Measurements from ENCODE around the gene GET4.
"Not testable (repeated sequence)": the region's sequence is repeated elsewhere in the genome, so short reads cannot be mapped to it uniquely, and the experiment has no call there.

GET4 gene

GRCh38 chr7:931871-932650 lies 55.7 kb downstream of the GET4 start:
- DNase-seq, result no peak

DNA sequence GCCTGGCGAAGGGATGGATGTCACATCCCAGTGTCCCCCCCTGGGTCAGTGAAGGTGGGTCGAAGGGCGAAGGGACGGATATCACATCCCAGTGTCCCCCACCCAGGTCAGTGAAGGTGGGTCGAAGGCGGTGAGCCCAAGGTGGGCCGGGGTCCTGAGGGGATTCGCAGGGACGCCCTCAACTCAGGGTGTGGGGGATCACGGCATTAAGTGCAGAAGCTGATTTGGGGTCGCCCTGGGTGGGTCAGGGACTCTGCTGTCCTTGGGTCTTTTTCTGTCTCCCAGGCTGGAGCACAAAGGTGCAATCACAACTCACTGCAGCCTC lies 56.3 kb downstream of the GET4 start:
- DNase-seq, result no peak

DNA sequence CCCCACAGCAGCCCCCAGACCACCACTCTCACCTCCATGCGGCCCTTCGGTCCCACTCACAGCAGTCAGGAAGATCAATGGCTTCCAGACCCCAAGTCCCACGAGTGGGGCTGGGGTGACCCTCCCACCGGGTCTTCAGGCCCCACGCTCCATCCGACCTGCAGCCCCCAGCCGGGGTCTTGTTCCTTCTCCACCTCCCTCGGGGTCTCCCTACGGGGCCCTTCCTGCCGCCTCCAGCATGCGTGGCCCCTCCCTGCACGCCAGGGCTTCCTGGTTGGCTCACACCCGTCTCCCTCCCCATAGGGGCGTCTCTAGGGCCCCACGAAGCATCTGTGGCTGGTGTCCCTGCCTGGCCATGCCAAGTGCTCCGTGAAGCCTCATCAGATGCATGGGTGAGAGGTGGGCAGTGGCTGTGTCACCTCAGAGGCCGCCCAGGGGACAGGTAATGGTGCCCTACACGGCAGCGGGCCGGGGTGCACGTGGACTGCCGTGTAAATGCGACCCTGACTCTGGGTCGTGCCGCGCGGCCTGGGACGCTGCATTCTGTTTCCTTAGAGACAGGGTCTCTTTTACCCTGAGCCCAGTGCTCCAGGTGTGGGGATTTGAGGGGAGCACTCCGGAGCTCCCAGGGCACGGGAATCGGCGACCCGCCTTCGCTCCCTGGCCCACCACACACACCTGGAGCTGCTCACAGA lies 58.3 kb downstream of the GET4 start:
- DNase-seq, result no peak

- no peak for DNase-seq
Observed at GRCh38 chr7:935164-935873, 59.0 kb downstream of the GET4 start.

- DNase-seq, result no peak
Observed at GRCh38 chr7:935874-936385, 59.6 kb downstream of the GET4 start.

- no peak for DNase-seq
Observed at GRCh38 chr7:936386-937054, 60.2 kb downstream of the GET4 start.

GRCh38 chr7:937856-938484 lies 61.6 kb downstream of the GET4 start:
- no peak for DNase-seq

DNA sequence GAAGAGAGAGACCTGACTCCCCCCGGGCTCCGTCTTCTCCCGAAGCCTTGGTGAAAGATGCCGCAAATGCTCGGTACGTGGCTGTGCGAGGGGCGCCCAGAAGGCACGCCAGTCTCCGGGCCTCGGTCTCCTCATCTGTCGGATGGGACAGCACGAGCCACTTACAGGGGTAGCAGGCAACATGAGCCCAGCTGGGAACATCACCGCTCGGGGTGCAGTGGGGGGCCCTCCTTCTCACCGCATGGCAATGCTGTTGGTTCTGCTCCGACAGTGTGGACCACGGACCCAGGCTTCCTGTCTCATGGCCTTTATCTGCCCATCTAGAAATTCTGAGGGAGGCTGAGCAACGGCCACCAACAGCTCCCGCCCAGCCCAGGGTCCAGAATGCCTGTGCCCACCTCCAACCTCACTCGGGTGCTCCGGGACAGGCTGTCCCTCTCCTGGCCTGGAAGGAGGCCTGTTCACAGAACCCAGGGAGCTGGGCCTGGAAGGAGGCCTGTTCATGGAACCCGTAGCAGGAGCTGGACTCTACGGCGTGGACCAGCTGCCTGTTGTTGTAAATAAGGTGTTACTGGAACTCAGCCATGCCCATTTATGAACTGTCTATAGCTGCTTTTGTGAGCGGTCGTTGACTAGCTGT lies 62.3 kb downstream of the GET4 start:
- DNase-seq, result no peak

- no peak for DNase-seq
Observed at GRCh38 chr7:939843-940242, 63.5 kb downstream of the GET4 start.

DNA sequence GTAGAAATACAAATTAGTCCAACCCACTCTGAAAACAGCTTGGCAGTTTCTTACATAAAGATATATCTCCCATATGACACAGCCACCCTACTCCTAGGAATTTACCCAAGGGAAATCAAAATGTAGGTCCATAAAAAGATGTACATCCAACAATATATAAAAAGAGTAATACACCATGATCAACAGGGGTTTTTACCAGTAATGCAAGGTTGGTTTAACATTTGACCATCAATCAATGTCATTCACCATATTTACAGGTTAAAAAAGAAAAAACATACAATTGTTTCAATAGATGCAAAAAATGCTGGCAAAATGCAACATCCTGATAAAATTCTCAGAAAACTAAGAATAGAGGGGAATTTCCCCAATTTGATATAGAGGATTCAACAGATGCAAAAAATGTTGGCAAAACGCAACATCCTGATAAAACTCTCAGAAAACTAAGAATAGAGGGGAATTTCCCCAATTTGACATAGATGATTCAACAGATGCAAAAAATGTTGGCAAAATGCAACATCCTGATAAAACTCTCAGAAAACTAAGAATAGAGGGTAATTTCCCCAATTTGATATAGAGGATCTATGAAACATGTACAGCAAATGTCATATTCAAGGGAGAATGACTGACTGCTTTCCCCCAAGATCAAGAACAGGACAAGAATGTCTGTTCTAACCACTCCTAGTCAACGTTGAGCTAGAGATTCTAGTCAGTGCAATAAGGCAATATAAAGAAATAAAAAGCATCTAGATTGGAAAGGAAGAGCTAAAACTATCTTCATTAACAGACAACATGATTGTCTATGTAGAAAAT lies 64.5 kb downstream of the GET4 start:
- DNase-seq, result no peak

DNA sequence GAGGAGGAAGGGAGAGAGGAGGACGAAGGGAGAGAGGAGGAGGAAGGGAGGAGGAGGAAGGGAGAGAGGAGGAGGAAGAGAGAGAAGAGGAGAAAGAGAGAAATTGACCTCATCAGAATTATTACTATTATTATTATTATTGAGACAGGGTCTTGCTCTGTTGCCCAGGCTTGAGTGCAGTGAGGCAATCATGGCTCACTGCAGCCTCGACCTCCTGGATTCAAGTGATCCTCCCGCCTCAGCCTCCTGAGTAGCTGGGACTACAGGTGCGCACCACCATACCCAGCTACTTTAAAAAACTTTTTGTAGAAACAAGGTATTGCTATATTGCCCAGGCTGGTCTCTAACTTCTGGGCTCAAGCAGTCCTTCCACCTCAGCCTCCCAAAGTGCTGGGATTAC lies 67.4 kb downstream of the GET4 start:
- not testable (repeated sequence) for DNase-seq

- DNase-seq, result no peak
Observed at GRCh38 chr7:944744-945143, 68.4 kb downstream of the GET4 start.

DNA sequence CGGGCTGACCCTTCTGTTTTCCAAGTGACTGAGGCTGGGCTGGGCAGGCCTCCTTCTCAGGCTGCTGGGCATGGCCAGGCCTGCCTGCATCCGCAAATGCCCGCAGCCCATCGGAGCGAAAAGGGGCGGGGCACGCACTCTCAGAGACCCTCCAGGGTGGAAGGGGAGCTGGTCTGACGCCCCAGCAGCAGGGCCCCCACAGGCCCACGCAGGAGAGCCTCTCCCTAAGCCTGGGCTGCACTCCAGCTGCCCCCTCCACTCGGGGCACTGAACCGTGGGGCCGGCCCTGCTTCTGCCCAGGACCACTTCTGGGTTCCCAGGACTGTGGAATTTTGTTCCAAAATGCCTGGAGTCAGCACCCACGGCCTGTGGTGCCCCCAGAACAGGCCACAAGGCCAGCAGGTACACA lies 68.8 kb downstream of the GET4 start:
- DNase-seq, result no peak

DNA sequence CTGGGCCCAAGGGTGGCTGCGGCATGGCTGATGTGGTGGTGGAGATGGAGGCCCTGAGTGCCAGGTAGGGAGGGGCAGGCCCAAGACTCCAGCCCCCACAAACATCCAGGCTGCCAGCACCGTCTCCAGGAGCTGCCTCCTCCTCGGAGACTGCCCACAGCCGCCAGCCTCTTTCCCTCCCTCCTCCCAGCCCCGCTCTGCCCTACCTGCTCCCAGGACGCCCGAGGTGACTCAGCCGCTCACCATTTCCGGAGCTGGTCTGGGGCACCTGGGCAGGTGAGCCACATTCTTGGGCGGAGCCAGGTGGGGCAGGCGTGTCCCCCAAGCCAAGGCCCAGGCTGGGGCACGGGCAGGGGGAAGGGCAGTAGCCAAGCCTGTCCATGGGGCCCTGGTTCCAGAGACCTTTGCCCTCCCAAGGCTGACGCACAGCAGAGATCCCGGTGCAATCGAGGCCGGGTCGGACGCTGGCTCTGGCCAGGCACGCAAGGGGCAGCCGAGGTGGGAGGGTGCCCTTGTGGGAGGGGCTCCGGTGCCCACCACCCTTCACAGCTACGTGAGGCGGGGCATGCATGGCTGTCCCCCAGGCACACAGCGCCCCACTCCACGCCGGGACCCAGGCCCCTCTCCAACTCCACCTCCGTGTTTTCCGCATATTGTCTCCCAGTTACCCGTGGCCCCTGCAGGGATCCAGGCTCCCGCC lies 69.4 kb downstream of the GET4 start:
- DNase-seq, result no peak

All from bone marrow (tissue), 2 donors.